ENCODE results near the gene PHOX2A. TPM values are rescaled to one million over a fixed set of nuclear protein-coding genes. Genes with fewer than 3 reads are reported as not detected.
A peak's percentile ranks its signal among the peaks of the same experiment; 100 is the strongest.
"Not testable (repeated sequence)": the region's sequence is repeated elsewhere in the genome, so short reads cannot be mapped to it uniquely, and the experiment has no call there.

Gene PHOX2A
- total RNA-seq, 2 experiments from 2014 or later, result not detected

DNA sequence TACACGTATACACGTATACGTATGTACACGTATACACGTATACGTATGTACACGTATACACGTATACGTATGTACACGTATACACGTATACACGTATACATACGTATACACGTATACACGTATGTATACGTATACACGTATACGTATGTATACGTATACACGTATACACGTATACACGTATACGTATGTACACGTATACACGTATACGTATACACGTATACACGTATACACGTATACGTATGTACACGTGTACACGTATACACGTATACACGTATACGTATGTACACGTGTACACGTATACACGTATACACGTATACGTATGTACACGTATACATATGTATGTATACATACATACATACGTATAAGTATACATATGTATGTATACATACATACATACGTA lies 42.5 kb downstream of the PHOX2A start:
- H3K27ac Mint-ChIP-seq, H3K4me3 Mint-ChIP-seq, H3K4me1 Mint-ChIP-seq, H3K9me3 Mint-ChIP-seq, DNase-seq, H3K27me3 Mint-ChIP-seq, H3K36me3 Mint-ChIP-seq: not testable (repeated sequence)

DNA sequence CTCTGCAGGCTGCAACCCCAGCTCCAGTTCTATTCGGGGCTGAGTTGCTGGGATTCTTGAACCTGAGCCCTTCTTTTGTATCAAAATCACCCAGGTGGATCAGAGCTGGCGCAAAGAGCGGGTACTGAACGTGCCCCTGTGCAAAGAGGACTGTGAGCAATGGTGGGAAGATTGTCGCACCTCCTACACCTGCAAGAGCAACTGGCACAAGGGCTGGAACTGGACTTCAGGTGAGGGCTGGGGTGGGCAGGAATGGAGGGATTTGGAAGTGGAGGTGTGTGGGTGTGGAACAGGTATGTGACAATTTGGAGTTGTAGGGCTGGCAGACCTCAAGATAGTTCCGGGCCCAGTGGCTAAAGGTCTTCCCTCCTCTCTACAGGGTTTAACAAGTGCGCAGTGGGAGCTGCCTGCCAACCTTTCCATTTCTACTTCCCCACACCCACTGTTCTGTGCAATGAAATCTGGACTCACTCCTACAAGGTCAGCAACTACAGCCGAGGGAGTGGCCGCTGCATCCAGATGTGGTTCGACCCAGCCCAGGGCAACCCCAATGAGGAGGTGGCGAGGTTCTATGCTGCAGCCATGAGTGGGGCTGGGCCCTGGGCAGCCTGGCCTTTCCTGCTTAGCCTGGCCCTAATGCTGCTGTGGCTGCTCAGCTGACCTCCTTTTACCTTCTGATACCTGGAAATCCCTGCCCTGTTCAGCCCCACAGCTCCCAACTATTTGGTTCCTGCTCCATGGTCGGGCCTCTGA lies 48.3 kb downstream of the PHOX2A start:
- no peaks in the 10 kb centered on the region for H3K36me3 Mint-ChIP-seq
- no peak overlapping the region for H3K27ac Mint-ChIP-seq
- no peak overlapping the region for H3K4me3 Mint-ChIP-seq
- H3K27me3 Mint-ChIP-seq, result no peaks in the 10 kb centered on the region
- H3K4me1 Mint-ChIP-seq, result no peaks in the 10 kb centered on the region
- H3K9me3 Mint-ChIP-seq, result no peaks in the 10 kb centered on the region
- no peak for DNase-seq

DNA sequence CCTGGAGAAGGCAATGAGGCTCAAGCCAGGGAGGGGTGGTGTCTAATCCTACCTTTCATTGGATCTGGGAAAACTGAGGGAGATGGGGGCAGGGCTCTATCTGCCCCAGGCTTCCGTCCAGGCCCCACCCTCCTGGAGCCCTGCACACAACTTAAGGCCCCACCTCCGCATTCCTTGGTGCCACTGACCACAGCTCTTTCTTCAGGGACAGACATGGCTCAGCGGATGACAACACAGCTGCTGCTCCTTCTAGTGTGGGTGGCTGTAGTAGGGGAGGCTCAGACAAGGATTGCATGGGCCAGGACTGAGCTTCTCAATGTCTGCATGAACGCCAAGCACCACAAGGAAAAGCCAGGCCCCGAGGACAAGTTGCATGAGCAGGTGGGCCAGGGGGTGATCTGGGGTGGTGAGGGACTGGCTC lies 52.0 kb downstream of the PHOX2A start, which contains the start of gene FOLR1:
Gene FOLR1, plus strand, starts transcription at position 180 of the 421 bp plus-strand sequence. Its CDS starts 34 bp downstream, at position 214.
- no peaks in the 10 kb centered on the region for H3K9me3 Mint-ChIP-seq
- H3K4me1 Mint-ChIP-seq, result no peaks in the 10 kb centered on the region
- no peak within 1 kb of the TSS for H3K4me3 Mint-ChIP-seq
- no peaks in the 10 kb centered on the region for H3K36me3 Mint-ChIP-seq
- peak within 1 kb of the TSS; percentile 2 for H3K27ac Mint-ChIP-seq
- H3K27me3 Mint-ChIP-seq, result no peaks in the 10 kb centered on the region
- no peak for DNase-seq

DNA sequence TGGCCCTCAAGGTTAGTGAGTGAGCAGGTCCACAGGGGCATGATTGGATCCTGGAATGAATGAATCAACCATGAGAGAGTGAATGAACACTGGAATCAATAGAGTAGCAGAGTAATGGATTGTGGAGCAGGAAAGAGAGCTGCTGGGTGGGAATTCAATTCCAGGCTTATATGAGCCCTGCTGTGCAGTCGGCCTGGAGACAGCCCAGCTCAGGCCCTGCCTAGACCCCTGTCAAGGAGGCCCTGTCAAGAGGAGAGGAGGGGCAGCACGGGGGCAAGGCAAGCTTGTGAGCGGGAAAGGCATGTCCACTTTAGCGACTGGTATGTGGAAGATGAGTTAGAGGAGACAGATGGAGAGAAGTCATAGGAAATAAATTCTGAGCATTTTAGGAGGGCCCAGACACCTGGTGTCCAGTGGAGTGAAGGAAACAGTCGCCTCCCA lies 53.3 kb downstream of the PHOX2A start:
- Mint-ChIP-seq H3K36me3 (no peaks in the 10 kb centered on the region), H3K4me1 (no peaks in the 10 kb centered on the region), H3K4me3 (no peak overlapping the region), H3K9me3 (no peaks in the 10 kb centered on the region), H3K27me3 (no peaks in the 10 kb centered on the region), H3K27ac (no peak overlapping the region)
- DNase-seq, result no peak

DNA sequence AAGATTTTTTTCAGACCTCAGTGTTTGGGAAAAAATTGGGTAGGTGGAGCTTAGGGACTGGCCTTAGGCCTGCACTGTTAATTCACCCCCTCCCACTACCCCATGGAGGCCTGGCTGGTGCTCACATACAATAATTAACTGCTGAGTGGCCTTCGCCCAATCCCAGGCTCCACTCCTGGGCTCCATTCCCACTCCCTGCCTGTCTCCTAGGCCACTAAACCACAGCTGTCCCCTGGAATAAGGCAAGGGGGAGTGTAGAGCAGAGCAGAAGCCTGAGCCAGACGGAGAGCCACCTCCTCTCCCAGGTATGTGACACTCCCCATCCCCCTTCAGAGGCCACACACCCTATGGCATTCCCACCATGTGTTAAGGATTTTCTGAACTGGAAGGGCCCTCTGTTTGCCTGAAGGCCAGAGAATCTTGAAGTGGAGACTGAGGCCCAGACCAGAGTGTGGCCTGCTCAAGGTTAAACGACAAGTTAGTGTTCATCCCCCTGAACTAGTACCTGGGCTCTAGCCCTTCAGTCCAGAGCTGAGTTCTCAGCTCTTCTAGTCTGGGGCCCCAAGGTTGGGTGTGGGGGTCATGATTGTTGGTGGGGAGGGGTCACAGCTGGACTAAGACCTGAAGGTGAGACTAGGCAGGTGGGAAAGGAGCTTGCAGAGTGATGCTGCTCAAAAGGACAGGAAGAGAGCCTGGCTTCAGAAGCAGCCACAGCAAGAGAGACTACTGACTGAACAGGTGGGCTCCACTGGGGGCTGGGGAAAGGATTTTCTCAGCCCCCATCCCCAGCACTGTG lies 54.3 kb downstream of the PHOX2A start:
- Mint-ChIP-seq H3K9me3 (no peaks in the 10 kb centered on the region), H3K4me3 (no peak overlapping the region), H3K27me3 (no peaks in the 10 kb centered on the region), H3K36me3 (no peaks in the 10 kb centered on the region), H3K27ac (no peak overlapping the region), H3K4me1 (no peaks in the 10 kb centered on the region)
- DNase-seq, result no peak

Other genes with a start within 250 kb of the PHOX2A start
- 1 to 10 TPM; 6.9 to 7.4 TPM for gene IL18BP, start 245.3 kb downstream of the PHOX2A start, total RNA-seq
- 100 to 1,000 TPM; 120 to 121 TPM for gene NUMA1, start 163.6 kb downstream of the PHOX2A start, total RNA-seq
- gene LRRC51, start 163.3 kb downstream of the PHOX2A start, total RNA-seq, result 10 to 100 TPM in 1 of 2 experiments, 1 to 10 TPM in 1; 7.0 to 10.0 TPM
- gene LAMTOR1, start 140.9 kb downstream of the PHOX2A start, total RNA-seq, result 10 to 100 TPM; 65.5 to 66.2 TPM
- not detected for gene TOMT, start 138.3 kb downstream of the PHOX2A start, total RNA-seq
- 10 to 100 TPM; 70.4 to 71.8 TPM for gene ANAPC15, start 131.5 kb downstream of the PHOX2A start, total RNA-seq
- gene FOLR3, start 108.5 kb downstream of the PHOX2A start, total RNA-seq, result not detected
- gene FOLR1, start 52.0 kb downstream of the PHOX2A start, total RNA-seq, result not detected
- not detected for gene FOLR2, start 27.4 kb downstream of the PHOX2A start, total RNA-seq
- 10 to 100 TPM; 69.5 to 71.2 TPM for gene INPPL1, start 19.4 kb downstream of the PHOX2A start, total RNA-seq
- 10 to 100 TPM; 37.8 to 39.2 TPM for gene CLPB, start 190.4 kb upstream of the PHOX2A start, total RNA-seq